Suprapubic skin (tissue), 3 donors: ENCODE data around the gene SLC38A11.

Experiments
- CTCF ChIP-seq, 2 donors: fragments of 200-600 bp in 1 of 2; fragments of 450-650 bp in 1 of 2; sonication (generic) in 1 of 2; IDR thresholded peaks; one replicate each; pipeline ENCODE4 v1.5.1; 2016 to 2019; ENCODE audit warnings: antibody characterized with exemption in 2 of 2, mild to moderate bottlenecking in 1 of 2, moderate library complexity in 1 of 2
- POLR2A ChIP-seq, 2 donors: fragments of 450-650 bp; IDR thresholded peaks; one replicate each; pipeline ENCODE4 v1.6.1; 2017; ENCODE audit warnings: antibody characterized with exemption in 2 of 2, mild to moderate bottlenecking in 2 of 2, moderate library complexity in 2 of 2

- TF ChIP-seq CTCF (IDR thresholded peaks at IDR 0.05) (no peak), POLR2A (IDR thresholded peaks at IDR 0.05) (no peak)
Measured at GRCh38 chr2:165003443-165004130, 48.3 kb upstream of the SLC38A11 start.
